ENCODE data around the gene CHADL. TPM values are rescaled to one million over a fixed set of nuclear protein-coding genes. Genes with fewer than 3 reads are reported as not detected.

Gene CHADL
- total RNA-seq, 1 donor from 2014 or later: 3.4 TPM

DNA sequence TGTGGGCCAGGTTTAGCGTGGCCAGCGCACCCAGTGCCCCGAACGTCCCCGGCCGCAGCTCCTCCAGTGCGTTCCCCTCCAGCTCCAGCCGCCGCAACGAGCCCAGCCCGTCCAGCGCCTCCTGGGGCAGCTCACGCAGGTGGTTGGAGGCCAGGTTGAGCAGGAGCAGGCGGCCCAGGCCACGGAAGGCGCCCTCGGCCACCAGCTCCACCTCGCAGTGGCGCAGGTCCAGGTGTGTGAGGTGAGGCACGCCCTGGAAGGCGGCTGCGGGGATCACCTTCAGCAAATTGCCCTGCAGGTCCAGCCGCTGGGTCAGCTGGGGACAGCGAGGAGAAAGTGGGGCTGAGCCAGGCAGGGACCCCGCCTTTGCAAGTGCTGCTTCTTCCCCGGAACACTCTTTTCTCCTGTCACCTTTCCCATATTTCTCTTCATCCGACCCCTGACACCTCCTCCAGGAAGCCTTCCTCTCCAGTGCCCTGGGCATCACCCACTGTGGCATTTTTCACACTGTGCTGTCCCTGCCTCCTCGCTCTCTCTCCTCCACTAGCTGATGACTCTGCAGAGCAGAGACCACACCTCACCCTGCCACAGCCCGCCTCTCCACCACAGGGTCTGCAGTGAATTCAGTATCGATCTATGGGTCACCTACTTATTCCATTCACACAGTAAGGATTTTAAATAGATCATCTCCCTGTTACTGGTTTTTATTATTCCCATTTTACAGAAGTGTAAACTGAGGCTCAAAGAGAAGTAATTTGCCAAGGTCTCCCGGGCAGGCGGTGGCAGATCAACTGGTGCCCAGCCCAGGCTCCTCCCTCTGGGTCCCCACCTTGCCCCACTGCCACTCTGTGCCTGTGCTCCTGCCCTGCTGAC lies 1.9 kb downstream of the CHADL start:
- no peak overlapping the region for H3K4me3 ChIP-seq
- DNase-seq: no peak
- no peak overlapping the region for H3K27ac ChIP-seq
- intact Hi-C loops (cut with DNase I): no loop called here
- TF ChIP-seq, protein P1, sequence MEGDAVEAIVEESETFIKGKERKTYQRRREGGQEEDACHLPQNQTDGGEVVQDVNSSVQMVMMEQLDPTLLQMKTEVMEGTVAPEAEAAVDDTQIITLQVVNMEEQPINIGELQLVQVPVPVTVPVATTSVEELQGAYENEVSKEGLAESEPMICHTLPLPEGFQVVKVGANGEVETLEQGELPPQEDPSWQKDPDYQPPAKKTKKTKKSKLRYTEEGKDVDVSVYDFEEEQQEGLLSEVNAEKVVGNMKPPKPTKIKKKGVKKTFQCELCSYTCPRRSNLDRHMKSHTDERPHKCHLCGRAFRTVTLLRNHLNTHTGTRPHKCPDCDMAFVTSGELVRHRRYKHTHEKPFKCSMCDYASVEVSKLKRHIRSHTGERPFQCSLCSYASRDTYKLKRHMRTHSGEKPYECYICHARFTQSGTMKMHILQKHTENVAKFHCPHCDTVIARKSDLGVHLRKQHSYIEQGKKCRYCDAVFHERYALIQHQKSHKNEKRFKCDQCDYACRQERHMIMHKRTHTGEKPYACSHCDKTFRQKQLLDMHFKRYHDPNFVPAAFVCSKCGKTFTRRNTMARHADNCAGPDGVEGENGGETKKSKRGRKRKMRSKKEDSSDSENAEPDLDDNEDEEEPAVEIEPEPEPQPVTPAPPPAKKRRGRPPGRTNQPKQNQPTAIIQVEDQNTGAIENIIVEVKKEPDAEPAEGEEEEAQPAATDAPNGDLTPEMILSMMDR (IDR thresholded peaks at IDR 0.05): no peak
- no peaks in the 10 kb centered on the region for H3K27me3 ChIP-seq
- H3K36me3 ChIP-seq: no peaks in the 10 kb centered on the region
- peaks cover 8% of the 10 kb centered on the region for H3K4me1 ChIP-seq
- H3K9me3 ChIP-seq: no peaks in the 10 kb centered on the region
- no peak for ATAC-seq

DNA sequence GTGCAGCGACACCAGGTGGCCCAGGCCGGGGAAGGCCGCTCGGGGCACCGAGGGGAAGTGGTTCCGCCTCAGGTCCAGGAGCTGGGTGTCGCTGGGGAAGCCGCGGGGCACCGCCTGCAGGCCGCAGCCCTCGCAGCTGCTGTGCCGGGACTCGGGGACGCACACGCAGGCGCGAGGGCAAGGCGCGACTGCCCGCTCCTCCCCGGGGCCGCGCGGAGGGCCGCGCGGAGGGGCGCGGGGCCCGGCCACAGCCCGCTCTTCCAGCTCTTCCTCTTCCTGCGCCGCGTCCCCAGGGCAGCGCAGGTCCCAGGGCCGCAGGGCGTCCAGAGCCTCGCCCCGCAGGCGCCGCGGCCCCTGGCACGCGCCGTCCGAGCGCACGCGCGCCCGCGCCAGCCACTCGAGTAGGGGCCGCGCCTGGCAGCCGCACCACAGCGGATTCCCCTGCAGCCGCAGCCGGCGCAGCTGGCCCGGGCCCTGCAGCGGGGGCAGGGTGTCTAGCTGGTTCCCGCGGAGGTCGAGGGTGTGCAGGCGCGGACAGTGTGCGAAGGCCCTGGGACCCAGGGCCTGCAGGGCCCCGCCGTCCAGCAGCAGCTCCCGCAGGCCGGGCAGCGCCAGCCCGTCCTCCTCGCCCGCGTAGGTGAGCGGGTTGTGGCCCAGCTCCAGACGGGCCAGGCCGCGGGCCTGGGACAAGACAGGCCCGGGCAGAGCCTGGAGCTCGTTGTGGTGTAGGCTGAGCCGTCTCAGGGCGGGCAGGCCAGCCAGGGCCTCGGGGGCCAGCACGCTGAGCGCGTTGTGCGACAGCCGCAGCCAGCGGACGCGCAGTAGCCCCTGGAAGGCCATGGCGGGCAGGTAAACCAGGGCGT lies 2.8 kb downstream of the CHADL start:
- DNase-seq (peak; percentile 94), ATAC-seq (peak; percentile 93)
- no peaks in the 10 kb centered on the region for H3K36me3 ChIP-seq
- TF ChIP-seq, protein P1 (IDR thresholded peaks at IDR 0.05): peak; percentile 70
- H3K4me1 ChIP-seq: peaks cover 8% of the 10 kb centered on the region
- intact Hi-C loops (cut with DNase I): no loop called here
- H3K9me3 ChIP-seq: no peaks in the 10 kb centered on the region
- H3K4me3 ChIP-seq: peak overlapping the region; percentile 47
- peak overlapping the region; percentile 51 for H3K27ac ChIP-seq
- no peaks in the 10 kb centered on the region for H3K27me3 ChIP-seq

DNA sequence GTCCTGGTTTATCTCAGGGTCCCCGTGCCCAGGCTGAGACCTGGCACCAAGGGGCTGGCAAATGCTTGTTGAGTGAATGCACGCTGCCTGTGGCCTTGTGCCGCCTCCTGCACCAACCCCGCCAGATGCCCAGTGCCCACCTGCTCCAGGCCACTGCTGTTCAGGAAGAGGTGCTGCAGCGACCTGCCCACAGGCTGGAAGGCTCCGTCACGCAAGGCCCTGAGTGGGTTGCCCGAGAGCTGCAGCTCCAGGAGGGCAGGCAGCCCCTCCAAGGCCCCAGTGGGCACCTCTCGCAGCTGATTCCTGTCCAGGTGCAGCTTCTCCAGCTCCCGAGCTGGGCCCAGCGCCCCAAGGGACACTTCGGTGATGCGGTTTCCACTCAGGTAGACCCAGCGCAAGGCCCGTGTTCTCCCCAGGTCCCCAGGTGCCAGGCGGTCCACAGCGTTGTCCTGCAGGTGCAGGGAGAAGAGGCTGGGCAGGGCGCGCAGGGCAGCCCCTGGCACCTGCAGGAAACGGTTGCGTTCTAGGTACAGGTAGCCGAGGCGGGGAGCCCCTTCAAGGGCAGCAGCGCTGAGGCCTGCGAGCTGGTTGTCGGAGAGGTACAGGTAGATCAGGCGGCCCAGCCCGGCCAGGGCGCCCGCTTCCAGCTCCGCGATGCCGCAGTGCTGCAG lies 3.6 kb downstream of the CHADL start:
- H3K4me1 ChIP-seq: peaks cover 8% of the 10 kb centered on the region
- no peaks in the 10 kb centered on the region for H3K36me3 ChIP-seq
- TF ChIP-seq, protein P1 (IDR thresholded peaks at IDR 0.05): no peak
- no peaks in the 10 kb centered on the region for H3K9me3 ChIP-seq
- H3K27ac ChIP-seq: peak overlapping the region; percentile 51
- ATAC-seq (no peak), DNase-seq (no peak)
- H3K4me3 ChIP-seq: peak overlapping the region; percentile 47
- intact Hi-C loops (cut with DNase I): no loop called here
- no peaks in the 10 kb centered on the region for H3K27me3 ChIP-seq

DNA sequence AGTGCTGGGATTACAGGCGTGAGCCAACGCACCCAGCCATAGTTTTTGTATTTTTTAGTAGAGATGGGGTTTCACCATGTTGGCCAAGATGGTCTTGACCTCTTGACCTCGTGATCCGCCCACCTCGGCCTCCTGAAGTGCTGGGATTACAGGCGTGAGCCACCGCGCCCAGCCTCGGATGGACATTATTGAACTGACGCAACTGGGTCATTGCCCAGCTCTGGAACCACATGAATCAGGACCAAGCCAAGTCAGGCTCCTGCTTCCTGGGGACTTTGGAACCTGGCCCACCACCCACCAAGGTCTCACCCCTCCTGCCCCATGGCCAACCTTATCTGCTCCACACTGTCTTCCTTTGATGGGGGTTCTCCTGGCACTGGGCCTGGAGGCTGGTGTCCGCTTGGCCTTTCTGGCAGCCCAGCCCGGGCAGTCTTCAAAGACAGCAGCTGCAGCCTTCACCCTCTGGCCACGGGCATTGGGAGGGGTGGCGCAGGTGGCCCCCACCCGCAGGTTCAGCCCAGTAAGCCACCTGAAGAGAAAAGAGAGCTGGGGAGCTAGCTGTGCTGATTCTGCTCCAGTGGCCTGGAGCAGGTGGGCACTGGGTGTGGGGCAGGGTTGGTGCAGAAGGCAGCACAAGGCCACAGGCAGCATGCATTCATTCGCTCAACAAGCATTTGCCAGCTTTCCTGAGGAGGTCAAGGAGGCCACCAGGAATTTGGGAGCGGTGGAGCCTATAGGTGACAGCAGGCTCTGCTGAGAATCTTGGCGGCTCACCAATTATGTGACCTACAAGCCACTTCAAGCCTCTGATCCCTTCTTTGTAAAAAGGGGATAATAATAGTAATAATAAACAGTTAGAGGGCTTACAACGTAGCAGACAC lies 5.7 kb downstream of the CHADL start:
- H3K27ac ChIP-seq: no peak overlapping the region
- no peak for DNase-seq
- TF ChIP-seq, protein P1 (IDR thresholded peaks at IDR 0.05): no peak
- no peak for ATAC-seq
- intact Hi-C loops (cut with DNase I): no loop called here
- H3K27me3 ChIP-seq: no peaks in the 10 kb centered on the region
- peaks cover 8% of the 10 kb centered on the region for H3K4me1 ChIP-seq
- H3K4me3 ChIP-seq: no peak overlapping the region
- H3K9me3 ChIP-seq: no peaks in the 10 kb centered on the region
- peaks cover 16% of the 10 kb centered on the region for H3K36me3 ChIP-seq

DNA sequence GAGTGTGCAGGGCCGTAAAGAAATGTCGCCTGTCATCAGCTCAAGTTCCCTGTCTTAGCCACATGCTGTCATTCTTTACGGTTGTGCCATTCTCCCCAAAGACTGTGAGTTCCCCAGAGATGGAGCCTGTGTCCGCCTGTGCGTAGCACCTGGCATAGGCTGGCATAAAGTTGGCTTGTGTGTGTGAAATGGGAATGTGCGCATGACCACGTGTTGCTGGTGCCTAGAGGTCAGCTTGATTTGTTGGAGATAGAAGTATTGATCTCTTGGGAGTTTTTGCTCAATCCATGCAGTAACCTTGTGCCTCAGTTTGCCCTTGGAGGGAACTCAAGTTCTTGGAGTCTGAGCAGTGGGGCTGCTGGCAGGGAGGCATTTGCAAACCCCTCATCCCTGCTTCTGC lies 9.4 kb downstream of the CHADL start:
- no peak for ATAC-seq
- H3K4me3 ChIP-seq: no peak overlapping the region
- no peaks in the 10 kb centered on the region for H3K9me3 ChIP-seq
- H3K27ac ChIP-seq: no peak overlapping the region
- H3K4me1 ChIP-seq: no peaks in the 10 kb centered on the region
- intact Hi-C loops (cut with DNase I): no loop called here
- no peak for DNase-seq
- H3K36me3 ChIP-seq: peaks cover 31% of the 10 kb centered on the region
- H3K27me3 ChIP-seq: no peaks in the 10 kb centered on the region
- TF ChIP-seq, protein P1 (IDR thresholded peaks at IDR 0.05): no peak
